ENCODE results near the gene SREBF2.
"Not testable (repeated sequence)": the region's sequence is repeated elsewhere in the genome, so short reads cannot be mapped to it uniquely, and the experiment has no call there.

The SREBF2 gene

DNA sequence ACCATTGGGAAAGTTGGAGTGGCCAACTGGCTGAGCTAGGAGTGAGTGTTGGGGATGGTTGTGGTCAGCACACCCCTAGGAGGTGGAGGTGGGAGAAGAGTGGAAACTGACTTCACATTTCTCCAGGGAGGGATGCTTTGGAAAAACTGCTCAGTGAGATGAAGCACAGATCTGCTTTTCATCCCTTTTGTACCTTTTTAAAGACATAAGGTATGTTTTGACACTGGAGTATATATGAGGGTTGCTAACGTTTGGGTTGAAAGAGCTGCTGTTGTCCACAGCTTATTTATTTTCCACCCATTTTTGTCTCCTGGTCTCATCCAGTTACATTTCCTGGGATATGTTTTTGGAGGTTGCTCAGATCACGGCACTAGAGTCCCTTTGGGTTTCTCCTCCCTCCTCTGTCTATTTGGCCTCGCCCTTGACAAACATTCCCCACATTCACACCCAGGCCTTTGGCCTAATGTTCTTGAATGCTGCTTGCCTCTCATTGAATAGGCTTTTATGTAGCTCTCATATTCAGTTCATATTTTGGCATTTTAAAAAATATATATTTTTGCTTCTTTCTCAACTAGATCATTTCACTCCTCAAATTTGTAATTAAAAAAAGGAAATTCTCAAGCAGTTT is 8.3 kb downstream of the SREBF2 start:
- FAIRE-seq, result no peak
- DNase-seq (ENCODE audit: low spot score), result no peak

DNA sequence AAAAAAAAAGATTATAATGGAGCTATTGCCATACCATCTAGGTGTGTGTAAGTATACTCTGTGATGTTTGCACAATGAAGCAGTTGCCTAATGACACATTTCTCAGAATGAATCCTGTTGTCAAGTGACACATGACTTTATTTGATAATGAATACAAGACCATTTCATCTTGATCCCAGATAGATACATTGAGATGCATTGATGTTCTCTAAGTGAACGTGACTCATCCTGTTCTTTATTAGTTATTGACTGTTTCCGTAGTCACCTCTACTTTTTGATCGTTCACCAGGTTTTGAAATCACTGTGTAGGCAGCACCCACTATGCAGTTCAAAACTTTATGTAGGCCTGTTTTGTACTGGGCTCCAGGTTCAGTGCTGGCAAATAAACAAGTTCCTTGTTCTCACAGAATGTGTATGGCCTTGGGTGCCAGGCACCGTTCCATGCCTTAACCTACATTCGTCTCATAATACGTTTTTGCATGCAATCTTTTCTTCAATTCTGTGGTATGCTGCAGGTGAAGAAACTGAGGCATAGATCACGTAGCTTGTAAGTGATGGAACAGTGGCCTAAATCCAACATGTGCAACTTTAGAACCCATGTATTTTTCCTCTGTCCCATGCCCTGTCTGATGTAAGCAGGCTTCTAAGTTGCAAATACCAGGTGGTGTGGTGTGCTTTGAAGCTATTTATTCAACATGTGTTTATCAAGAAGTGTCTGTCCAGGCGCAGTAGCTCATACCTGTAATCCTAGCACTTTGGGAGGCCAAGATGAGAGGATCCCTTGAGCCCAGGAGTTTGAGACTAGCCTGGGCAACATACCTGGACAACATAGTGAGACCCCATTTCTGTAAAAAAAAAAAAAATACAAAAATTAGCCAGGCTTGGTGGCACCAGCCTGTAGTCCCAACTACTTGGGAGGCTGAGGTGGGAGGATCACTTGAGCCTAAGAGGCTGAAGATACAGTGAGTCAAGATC is 10.4 kb downstream of the SREBF2 start:
- DNase-seq (ENCODE audit: low spot score) (no peak), FAIRE-seq (no peak)

DNA sequence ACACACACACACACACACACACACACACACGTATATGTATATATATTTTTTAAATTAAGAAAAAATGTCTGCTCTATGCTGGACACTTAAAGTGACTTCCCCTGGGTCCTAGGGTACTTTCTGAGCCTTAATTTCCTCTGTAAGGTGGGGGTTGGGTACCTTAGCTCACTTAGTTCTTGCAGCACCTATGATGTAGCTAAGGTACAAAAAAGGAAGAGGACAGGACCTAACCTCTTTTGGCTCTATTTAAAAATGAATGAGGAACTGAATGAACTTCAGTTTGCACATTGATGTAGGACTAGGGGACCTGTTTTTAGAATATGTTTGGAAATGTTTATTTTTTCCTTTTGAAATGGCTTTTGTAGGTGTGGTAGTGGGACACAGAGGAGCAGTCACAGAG is 11.1 kb downstream of the SREBF2 start:
- FAIRE-seq (no peak), DNase-seq (ENCODE audit: low spot score) (no peak)

DNA sequence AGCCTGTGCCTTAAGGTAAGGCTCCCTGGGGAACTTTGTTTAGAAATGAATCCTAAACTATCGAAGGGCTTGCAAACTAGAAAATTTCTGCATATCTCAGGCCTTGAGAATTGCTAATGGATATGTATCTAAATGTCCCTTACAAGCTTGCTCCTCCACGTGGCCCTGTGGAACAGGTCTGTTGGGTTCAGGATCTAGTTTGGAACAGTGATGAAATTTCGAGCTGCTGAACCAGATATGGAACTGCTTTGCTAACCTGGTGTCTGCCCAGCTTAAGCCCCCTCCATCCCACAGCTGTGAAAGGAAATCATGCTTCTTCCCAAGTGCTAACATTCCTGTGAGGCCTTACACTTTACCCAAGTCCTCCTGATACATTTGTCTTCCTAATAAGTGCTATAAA is 11.6 kb downstream of the SREBF2 start:
- FAIRE-seq, result no peak

DNA sequence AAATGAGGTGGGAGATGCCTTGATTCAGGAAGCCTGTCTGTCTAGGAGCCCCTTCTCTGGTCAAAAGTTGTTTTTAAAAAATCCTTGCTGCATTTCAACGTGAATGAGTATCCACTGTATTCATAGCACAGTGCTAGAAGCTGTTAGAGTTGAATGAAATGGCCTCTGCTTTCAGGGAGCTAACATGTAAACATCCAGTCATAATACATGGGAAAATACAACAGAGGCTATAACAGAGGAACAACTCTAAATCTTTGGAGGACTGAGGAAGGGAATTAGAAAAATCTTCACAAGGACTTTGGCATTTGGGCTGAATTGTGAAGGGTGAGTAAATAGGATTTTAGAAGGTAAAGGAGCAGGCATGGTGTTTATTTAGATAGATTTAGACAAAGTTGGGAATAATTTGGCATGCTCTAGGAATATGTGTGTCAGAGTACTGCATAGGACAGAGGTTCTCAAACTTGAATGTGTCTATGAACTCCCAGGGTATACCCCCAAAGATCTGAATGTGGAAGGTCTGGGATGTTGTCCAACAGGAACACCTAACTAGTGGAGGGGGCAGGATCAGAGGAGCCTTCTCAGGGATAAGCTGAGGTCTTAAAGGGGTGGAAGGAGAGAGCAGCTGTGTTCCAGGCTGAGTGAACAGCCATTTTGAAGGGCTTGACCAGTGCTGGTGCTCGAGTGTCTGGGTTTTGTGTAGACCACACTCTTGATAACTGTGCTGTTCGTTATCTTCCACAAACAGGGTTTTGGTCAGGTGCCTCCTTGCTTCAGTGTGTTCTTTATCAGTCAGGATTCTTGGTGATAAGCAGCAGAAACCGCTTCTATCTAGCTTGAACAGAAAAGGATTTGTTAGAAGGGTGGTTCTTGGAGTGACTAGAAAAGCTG is 12.7 kb downstream of the SREBF2 start:
- FAIRE-seq (no peak), DNase-seq (ENCODE audit: low spot score) (no peak)

More for the DNA sequence above, 11.6 kb downstream of the SREBF2 start:
- DNase-seq (ENCODE audit: low spot score), result no peak

DNA sequence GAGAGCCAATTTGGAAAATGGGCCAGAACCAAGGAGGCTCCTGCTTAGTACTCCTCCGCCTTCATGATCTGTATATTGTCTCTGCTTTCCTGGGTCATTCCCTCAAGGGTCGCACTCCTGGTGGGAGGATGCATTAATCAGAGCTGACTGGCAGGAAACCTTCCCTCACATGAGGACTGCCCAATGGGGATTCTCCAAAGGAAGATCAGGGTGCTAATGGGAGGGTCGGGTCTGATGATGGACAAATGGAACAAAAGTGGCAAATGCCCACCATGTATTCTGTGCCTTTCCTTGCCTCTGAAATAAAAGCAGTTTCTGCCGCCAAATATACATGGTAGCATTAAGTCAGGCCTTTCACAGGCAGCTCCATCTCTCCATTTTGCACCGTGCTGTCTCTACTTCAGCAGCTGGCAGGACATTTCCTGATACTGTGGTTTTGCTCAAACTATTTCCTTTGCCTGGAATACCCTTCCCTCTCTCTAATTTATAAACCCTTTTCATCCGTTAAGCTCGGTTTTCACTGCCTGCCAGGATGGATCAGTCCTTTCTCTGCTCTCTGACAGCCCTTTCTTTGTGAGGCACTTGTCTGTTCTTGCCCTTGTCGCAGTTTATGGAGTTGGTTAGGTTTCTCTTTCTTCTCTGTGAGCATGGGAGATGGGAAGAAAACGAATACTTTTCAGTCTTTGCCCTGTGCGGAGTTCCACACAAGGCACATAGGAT is 13.5 kb downstream of the SREBF2 start:
- FAIRE-seq, result no peak

DNA sequence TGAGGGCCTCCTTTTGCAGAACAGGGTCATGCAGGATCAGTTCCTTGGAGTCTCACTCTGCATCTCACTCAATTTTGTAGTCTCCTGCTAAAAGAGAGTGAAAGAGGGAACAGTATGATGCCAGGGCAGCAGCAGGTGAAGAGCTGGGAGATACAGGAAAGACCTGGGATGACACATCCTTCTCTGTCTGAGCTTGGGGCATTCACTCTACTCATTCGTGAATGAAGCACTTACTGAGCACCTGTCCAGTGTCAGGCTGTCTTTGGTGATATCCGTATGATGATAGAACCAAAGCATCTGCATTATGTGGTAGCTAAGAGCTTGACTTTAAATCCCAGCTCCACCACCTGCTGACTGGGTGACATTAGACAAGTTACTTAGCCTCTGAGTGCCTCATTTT is 14.4 kb downstream of the SREBF2 start:
- FAIRE-seq (no peak), DNase-seq (ENCODE audit: low spot score) (no peak)

More for the DNA sequence above, 13.5 kb downstream of the SREBF2 start:
- no peak for DNase-seq (ENCODE audit: low spot score)

DNA sequence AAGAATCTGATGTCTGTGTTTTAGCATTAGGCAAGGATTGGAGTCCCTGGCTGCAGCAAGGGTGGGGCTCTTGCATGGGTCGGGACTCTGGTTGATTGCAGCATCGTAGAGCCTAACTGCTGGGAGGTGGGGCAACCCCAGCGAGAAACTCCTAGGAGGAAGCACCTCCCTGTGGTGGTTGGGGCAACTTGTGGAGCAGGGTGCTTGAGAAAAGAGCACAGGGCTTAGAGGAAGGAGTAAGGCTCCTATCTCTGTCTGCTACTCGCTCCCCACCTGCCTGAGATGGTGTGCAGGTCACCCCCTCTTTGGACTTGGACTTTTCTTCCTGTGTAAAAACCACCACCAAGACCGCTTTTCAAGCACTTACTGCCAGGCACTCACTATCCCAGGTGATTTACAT is 15.6 kb downstream of the SREBF2 start:
- no peak for DNase-seq (ENCODE audit: low spot score)
- no peak for FAIRE-seq

DNA sequence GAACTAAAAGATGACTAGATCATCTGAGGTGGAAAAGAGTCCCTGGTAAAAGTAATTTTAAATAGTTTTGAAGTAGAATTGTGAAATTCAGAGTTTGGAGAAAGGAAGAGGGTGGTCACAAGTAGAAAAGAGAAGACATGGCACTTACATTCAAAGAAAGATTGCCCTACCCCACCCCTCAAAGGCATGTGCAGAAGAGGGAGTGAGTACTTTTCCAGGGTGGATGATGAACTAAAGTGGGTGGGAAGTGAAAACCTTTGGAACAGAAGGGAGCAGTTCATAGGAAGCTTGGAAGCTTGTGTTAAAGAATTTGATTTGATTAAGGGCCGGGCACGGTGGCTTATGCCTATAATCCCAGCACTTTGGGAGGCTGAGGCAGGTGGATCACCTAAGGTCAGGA is 23.6 kb downstream of the SREBF2 start:
- DNase-seq (ENCODE audit: low spot score) (no peak), FAIRE-seq (no peak)

DNA sequence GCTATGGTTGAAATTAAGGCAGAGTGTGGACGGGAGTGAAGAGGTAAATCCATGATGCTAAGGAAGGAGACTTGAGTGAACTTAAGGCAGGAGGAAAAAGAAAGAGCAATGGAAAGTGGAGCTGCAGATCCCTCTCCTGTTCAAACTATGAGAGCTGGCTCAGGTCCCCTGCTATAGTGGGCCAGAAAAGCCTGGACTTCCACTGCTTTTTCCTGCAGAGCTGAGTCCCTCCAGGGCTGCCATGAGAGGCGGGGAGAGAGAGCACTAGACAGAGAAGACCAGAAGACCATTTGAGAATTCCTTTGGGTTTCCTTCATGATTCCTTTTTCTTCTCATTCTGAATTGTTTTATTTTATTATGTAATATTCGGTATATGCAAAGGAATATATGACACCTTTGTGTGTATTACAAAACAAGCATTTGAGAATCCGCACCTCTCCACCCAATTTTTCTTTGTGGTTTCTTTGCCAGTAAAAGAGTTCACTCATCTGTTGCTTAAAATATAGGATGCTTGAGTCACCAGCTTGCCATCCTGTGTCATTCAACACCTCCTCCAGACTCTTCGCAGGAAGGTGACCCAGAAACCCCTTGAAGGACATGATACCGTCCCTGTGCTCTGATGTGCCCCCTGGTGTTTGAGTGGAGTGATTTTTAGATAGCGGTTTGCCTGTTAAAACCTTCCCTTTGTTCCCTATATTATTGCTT is 24.4 kb downstream of the SREBF2 start:
- no peak for FAIRE-seq

DNA sequence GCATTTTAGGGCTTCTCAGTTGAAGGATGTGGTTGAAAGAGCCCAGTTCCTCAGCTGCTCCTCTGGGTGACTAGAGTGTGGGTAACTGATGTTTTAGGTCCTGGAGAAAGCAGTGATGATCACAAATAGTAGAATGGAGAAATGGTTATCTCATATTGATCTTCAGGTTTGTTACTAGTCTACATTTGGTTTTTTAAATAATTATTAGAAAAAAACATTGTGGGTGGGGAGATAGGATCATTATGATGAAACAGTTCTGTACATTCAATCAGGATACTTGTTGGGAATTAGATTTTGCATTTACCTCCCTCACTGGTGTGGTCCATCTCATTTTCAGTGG is 24.9 kb downstream of the SREBF2 start:
- FAIRE-seq, result no peak
- no peak for DNase-seq (ENCODE audit: low spot score)

More for the DNA sequence above, 24.4 kb downstream of the SREBF2 start:
- peak; percentile 85 for DNase-seq (ENCODE audit: low spot score)

DNA sequence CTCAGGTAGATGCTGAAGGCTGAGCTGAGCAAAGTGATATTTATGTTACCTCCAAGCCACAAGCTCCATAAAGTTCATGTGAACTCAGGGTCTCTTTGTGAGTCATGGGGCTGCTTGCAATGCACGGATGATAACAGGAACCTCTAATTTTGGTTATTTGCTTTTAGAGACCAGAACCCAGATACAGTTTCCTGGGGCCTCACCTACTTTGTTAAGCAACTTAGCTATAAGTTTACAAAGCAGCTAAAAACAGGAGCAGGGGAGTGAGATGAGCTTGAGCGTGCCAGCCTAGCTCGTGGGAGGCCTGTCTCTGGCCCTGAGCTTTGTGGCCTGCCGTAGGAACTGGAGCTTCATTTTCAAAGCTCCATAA is 29.2 kb downstream of the SREBF2 start:
- FAIRE-seq (no peak), DNase-seq (ENCODE audit: low spot score) (no peak)

DNA sequence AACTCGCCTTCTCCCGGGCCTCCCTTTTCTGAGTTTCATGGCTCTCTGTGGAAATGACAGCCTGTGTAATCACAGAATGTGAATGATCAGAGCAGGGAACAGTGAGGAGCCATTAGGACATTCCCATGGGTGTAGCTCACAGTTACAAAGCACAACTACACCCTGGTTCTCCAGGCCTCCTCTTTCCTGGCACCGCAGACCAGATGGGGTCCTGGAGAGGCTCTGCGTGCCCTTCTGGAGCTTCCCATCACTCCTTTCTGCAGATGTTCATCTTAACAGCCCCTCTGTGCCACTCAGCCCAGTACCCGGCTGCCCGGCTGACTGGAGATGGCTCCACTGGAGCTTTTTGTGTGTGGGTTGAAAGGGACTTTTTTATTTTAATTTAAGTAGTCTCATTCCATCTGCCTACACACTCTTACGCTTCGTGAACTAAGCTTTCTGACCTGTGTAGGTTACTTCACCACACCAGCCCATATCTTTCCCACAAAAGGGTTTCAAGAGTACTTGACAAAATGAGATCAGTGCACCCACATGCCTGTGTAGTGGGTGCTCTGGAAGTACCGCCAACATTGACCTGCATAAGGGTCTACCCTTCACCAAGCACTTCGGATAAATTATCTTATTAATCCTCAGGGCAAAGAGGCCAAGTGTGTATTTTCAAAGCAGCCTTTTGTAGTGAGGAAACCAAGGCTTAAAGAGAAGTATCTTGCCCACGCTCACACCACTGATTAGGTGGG is 29.8 kb downstream of the SREBF2 start:
- FAIRE-seq, result no peak
- DNase-seq (ENCODE audit: low spot score), result no peak

DNA sequence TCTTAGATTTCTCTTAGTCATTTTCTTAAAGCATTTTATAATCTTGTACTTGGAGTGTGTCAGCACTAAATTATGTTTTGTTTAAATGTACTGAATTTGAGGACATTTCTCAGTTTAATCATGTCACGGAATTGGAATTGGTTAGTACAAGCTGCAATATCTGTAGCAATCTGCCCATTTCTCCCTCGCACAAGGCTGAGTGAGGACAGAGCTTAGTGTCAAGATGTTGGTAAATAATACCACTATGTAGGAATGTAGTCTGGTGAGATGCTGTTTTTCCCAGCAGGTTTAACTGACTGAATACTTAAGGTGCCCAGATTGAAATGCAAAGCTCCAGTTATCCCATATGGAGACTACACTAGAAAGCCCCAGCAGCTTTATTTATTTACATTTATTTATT is 30.6 kb downstream of the SREBF2 start:
- no peak for FAIRE-seq
- no peak for DNase-seq (ENCODE audit: low spot score)

DNA sequence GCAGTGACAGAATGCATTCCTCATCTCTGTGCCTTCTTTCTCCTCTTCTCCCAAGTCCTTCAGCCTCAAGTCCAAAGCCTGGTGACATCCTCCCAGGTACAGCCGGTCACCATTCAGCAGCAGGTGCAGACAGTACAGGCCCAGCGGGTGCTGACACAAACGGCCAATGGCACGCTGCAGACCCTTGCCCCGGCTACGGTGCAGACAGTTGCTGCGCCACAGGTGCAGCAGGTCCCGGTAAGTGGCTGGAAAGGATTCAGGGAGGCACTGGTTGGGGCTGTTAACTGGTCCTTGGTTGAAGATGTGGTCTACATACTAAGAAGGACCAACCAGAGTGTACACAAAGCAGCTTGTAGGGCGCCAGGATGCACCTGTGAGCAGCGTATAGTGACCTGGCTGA is 35.7 kb downstream of the SREBF2 start:
- FAIRE-seq (no peak), DNase-seq (ENCODE audit: low spot score) (no peak)

DNA sequence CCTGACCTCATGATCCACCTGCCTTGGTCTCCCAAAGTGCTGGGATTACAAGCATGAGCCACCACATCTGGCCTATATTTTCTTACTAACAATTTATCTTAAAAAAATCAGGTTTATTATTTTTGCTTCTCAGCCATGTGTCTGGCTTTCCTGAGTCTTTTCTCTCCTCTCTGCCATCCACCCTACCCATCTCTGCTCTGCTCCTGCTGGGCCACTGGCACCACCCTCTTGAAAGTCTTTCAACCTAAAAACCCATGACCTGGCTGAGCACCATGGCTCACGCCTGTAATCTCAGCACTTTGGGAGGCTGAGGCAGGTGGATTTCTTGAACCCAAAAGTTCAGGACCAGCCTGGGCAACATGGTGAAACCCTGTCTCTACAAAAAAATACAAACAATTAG is 37.2 kb downstream of the SREBF2 start:
- DNase-seq (ENCODE audit: low spot score); FAIRE-seq: not testable (repeated sequence)

DNA sequence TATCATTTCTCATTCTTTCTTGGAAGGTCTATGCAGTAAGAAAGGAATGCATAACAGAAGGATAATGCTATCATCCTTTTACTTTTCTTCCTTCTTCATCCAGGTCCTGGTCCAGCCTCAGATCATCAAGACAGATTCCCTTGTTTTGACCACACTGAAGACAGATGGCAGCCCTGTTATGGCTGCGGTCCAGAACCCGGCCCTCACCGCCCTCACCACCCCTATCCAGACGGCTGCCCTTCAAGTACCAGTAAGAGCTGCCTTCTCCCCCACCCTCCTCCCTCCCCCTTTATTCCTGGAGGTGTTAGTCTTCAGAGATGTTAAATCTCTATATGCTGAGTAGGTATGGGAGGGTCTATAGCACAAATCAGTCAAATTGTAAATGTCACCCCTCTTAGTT is 37.9 kb downstream of the SREBF2 start:
- FAIRE-seq (no peak), DNase-seq (ENCODE audit: low spot score) (no peak)

DNA sequence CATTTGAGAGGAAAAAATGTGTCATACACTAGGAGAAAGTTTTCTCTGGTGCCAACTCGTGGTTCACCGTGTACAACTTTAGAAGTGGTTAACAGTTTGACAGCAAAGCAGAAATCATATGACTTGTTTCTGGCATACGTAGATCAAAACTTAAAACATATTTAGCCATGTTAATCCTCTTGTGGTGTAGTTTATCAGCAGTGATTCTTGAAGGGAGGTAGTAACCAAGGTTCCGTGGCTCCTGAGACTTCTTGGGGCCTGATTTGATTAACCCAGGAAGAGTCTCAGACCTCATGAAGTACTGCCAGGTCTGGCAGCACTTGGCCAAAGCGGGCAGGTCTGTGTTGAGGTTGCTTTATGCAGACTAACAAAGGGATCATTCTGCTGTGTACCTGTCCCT is 40.5 kb downstream of the SREBF2 start:
- DNase-seq (ENCODE audit: low spot score) (no peak), FAIRE-seq (no peak)

DNA sequence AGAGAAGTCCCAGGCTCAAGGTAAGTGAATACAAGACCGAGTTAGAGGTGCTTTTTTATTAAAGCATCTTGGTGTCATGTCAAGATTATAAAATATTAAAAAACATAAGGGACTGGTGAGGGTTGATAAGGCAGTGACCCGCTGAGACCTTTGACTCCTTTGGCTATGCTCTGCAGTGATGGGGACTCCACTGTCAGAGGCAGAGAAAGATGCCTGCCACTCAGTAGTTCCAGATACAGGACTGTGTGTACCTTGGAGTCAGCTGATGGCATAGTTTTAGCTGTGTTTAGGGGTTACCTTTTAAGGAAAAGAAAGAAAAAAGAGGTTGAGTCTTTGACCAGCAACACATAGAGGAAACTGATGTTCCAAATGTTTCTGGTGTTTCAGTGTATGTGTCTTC is 41.2 kb downstream of the SREBF2 start:
- DNase-seq (ENCODE audit: low spot score), result no peak
- FAIRE-seq, result no peak

Data from urothelium cell line (cell line).